Measurements from ENCODE around the gene MPP3.

The MPP3 gene

GRCh38 chr17:43873091-43873490 lies 40.1 kb upstream of the MPP3 start (continued):
- TF ChIP-seq ZNF174 (tag by site-specific recombination; IDR thresholded peaks at IDR 0.05) (no peak), ZNF529 (tag by site-specific recombination; IDR thresholded peaks at IDR 0.05; ENCODE audit: insufficient replicate concordance) (no peak), PRDM4 (tag by site-specific recombination; IDR thresholded peaks at IDR 0.05) (no peak), ZNF426 (tag by site-specific recombination; IDR thresholded peaks at IDR 0.05) (no peak), ZBTB8A (tag by site-specific recombination; IDR thresholded peaks at IDR 0.05) (no peak), FEZF1 (tag by site-specific recombination; IDR thresholded peaks at IDR 0.05) (no peak), PATZ1 (tag by site-specific recombination; IDR thresholded peaks at IDR 0.05) (no peak), ZNF580 (tag by site-specific recombination; IDR thresholded peaks at IDR 0.05) (no peak), SP2 (tag by site-specific recombination; IDR thresholded peaks at IDR 0.05) (no peak), IKZF3 (tag by site-specific recombination; IDR thresholded peaks at IDR 0.05) (no peak)

GRCh38 chr17:43871946-43872690 lies 39.2 kb upstream of the MPP3 start:
- ChIA-PET CTCF (interaction anchor here (0.7 to 1.4 kb wide), 3 partner anchors 12 to 562 kb away, joined by 3 to 8 read pairs (median 3); no protein-coding TSS in a partner anchor), POLR2A (no interaction called here)
- Histone ChIP-seq H3K27ac (ENCODE audit: extremely low read depth, low read depth, low read length) (no peak overlapping the region), H3K9me3 (ENCODE audit: control insufficient read depth, insufficient read depth, low read depth, low read length) (no peaks in the 10 kb centered on the region), H3K4me3 (ENCODE audit: low read depth, low read length) (no peak overlapping the region), H3K4me1 (ENCODE audit: control insufficient read depth, insufficient read depth, low read length) (no peaks in the 10 kb centered on the region), H3K36me3 (ENCODE audit: control insufficient read depth in 2 of 2, insufficient read depth in 1 of 2, low read length in 2 of 2) (peaks cover 0 to 7% of the 10 kb centered on the region in 2 experiments; a peak in 1 of 3 replicates)
- TF ChIP-seq GLI2 (tag by site-specific recombination; IDR thresholded peaks at IDR 0.05; ENCODE audit: borderline replicate concordance, low read depth) (no peak), ZNF704 (tag by site-specific recombination; IDR thresholded peaks at IDR 0.05) (no peak), ZNF514 (tag by site-specific recombination; IDR thresholded peaks at IDR 0.05) (no peak), ZNF664 (tag by site-specific recombination; IDR thresholded peaks at IDR 0.05) (no peak), PRDM6 (tag by site-specific recombination; IDR thresholded peaks at IDR 0.05) (no peak), ZNF785 (tag by site-specific recombination; IDR thresholded peaks at IDR 0.05) (no peak), ZNF48 (tag by site-specific recombination; IDR thresholded peaks at IDR 0.05) (no peak), ZNF791 (tag by site-specific recombination; IDR thresholded peaks at IDR 0.05) (no peak), HOXA7 (CRISPR knock-in tag; IDR thresholded peaks at IDR 0.05; ENCODE audit: borderline replicate concordance) (no peak), ZNF214 (tag by site-specific recombination; IDR thresholded peaks at IDR 0.05; ENCODE audit: borderline replicate concordance) (no peak), ZNF658 (tag by site-specific recombination; IDR thresholded peaks at IDR 0.05) (no peak), PBX3 (CRISPR knock-in tag; IDR thresholded peaks at IDR 0.05) (no peak), ZNF266 (tag by site-specific recombination; IDR thresholded peaks at IDR 0.05; ENCODE audit: low read depth) (no peak), ZNF610 (tag by site-specific recombination; IDR thresholded peaks at IDR 0.05; ENCODE audit: borderline replicate concordance) (no peak), ZNF792 (tag by site-specific recombination; IDR thresholded peaks at IDR 0.05) (no peak), KLF17 (tag by site-specific recombination; IDR thresholded peaks at IDR 0.05) (no peak)
